ENCODE measurements around the gene ELL.

GRCh38 chr19:18466354-18466753 lies 55.5 kb downstream of the ELL start:
- no peak for TF ChIP-seq POLR2A (IDR thresholded peaks at IDR 0.05)
- TF ChIP-seq CTCF (IDR thresholded peaks at IDR 0.05), result no peak
